Renal cortex interstitium (tissue), 11 donors: ENCODE measurements around the gene PRKAG2. TPM values are rescaled to one million over a fixed set of nuclear protein-coding genes. Genes with fewer than 3 reads are reported as not detected.

Experiments used
- DNase-seq, 11 donors: peaks; one replicate each; pipeline ENCODE4 v3.0.0-alpha.2; 2013; ENCODE audit warnings: low read depth in 9 of 11, low spot score in 4 of 11; ENCODE audit errors: extremely low read depth in 1 of 11
- polyA plus RNA-seq, 3 donors: library from polyadenylated mRNA; unstranded; fragments of 120-200 nt; gene quantifications; one replicate each; pipeline ENCODE4 v1.2.1, GENCODE V29; 2013; ENCODE audit not compliant: insufficient read length in 3 of 3

PRKAG2 gene
- polyA plus RNA-seq, 3 donors, result 25.8 to 59.8 (median 37.8) TPM

DNA sequence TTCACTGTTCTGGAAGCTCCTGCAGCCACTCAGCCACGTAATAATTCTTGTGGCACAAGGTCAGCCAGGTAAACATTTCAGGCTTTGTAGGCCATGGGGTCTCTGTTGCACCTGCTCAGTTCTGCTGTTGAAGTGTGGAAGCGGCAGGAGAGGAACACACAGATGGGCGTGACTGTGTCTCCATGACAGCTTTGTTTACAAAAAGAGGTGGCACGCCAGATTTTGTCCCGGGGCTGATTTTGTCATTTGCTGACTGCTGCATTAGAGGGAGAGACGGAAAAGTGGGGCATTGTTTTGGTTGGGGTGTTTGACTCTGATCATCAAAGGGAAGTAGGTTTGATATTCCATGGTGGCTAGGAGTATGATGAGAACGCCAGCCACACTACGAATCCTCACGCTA, 103.1 kb downstream of the PRKAG2 start:
- DNase-seq, result no peak

- no peak for DNase-seq
Measured at GRCh38 chr7:151770232-151770631, 106.7 kb downstream of the PRKAG2 start.

DNA sequence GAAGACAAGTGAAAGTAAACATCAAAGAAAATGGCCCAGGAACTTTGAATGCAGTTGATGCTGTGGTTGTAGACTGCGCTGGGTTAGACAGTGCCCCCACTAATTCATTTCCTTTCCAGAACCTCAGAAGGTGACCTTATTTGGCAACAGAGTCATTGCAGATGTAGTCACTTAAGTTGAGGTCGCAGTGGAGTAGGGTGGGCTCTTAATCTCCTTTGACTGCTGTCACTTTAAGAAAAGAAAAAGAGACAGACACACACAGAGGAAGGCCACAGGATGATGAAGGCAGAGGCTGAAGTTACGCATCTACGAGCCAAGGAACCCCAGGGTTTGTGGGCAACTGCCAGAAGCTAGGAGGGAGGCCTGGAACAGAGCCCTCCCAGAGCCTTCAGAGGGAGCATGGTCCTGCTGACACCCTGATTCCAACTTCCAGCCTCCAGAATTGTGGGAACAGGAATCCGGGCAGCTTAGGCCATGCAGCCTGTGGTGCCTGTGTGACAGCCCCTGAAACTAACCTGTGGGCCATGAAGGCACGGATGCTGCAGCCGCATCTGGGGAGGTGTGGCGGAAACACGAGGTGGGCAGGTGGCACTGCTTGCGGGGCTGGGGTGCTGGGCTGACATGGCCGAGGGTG, 107.6 kb downstream of the PRKAG2 start:
- DNase-seq, result no peak

- no peak for DNase-seq
Measured at GRCh38 chr7:151768805-151769187, 108.1 kb downstream of the PRKAG2 start.

GRCh38 chr7:151767557-151767956, 109.4 kb downstream of the PRKAG2 start:
- no peak for DNase-seq

DNA sequence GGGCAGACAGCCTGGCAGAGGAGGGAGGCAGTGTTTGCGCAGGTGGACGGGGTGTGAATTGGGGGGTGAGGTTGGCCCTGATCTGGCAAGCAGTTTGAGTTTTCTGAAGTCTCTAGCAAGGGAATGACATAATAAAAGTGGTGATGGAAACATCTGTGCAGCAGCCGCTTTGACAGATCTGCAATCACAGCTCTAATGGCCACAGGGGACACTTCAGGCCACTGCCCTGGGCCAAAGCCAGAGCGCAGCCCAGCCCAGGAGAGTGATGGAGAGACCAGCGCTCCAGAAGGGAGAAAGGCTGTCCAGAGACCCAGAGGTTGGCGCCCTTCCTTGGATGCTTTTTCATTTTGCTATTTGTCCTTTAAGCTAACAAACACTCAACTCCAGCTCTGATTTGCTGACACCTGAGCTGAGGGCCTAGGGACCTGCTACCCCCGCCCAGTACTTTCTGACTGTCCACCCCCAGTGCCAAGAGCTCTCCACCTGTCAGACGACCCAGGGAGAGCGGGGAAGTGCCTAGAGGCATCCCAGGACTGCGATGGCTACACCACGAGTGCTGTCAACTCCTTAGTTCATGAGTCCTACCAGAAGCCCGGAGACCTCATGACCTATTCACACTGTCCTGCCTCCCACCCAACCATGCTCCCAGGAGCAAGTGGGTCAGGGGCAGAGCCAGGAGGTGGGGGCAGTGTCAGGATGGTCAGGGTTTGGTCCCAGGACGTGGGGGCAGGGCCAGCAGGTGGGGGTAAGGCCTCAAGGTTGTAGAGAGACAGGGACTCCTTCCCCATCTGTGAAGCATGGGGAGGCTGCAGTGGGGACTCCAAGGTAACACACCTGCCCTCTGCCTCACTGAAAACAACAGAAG, 112.6 kb downstream of the PRKAG2 start:
- DNase-seq, result no peak

DNA sequence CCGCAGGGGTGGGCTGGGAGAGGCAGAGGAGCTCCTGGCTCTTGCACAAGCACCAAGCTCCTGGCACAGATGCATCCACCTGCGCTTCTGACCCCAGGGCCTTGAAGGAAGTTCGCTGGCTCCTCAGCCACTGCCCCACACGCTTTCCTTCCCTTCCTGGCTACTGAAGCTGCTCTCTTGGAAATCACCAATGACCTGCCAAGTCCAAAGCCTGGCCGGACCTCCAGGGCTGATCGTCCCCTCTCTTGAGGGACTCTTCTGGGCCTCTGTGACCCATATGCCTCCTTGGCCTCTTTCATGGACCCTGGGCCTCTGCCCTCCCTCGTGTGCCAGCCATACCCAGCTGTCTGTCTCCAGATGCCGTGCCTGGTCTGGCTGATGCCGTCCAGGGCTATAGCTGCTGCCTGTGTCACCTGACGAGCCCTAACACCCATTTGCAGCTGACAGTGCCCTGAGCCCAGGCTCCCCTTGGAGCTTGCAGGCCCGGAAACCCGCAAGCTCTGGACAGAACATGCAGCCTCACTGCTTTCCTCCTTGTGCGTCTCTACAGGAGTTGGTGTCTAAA, 113.4 kb downstream of the PRKAG2 start:
- DNase-seq, result no peak

GRCh38 chr7:151762583-151763245, 114.2 kb downstream of the PRKAG2 start:
- DNase-seq, result no peak

DNA sequence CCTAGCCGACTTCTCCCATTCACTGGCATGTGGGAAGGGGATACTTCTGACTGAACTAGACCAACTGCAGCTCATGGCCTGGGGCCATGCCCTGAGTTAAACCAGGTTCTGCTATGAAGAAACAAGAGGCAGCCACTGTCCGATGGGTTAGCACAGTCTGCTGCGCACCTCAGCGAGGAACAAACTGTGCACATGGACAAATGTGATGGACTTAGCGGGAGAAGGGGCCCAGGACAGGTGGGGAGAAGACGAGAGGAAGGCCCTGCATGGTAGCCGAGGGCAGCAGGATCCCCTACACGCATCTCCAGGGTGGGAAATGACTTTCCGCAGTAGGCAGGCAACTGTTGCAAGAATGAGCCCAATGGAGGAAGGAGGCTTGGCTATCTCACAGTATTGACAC, 115.0 kb downstream of the PRKAG2 start:
- DNase-seq, result no peak

- no peak for DNase-seq
Measured at GRCh38 chr7:151761231-151761630, 115.7 kb downstream of the PRKAG2 start.

DNA sequence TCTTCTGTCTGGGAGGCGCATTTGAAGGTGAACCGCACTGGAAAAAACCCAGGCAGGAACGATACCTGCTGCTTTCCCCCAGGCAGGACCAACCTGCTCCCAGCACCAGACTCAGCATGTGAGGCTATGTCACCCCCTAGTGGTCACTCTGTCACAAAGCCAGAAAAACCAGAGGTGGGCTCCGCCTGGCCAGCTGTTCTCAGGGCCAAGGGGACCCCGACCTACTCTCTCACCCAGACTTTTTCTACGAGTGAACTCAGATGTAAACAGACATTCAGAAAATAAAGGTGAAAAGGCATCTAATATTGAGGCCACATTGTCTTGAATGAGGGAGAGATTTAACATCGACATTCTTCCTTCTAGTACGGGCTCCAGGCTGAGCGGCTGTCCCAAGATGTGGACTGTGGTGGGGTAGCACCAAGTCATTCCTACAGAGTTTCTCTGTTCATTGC, 117.3 kb downstream of the PRKAG2 start:
- peak in 7 of 11 donors; percentile 61 to 72 (median 67) for DNase-seq

DNA sequence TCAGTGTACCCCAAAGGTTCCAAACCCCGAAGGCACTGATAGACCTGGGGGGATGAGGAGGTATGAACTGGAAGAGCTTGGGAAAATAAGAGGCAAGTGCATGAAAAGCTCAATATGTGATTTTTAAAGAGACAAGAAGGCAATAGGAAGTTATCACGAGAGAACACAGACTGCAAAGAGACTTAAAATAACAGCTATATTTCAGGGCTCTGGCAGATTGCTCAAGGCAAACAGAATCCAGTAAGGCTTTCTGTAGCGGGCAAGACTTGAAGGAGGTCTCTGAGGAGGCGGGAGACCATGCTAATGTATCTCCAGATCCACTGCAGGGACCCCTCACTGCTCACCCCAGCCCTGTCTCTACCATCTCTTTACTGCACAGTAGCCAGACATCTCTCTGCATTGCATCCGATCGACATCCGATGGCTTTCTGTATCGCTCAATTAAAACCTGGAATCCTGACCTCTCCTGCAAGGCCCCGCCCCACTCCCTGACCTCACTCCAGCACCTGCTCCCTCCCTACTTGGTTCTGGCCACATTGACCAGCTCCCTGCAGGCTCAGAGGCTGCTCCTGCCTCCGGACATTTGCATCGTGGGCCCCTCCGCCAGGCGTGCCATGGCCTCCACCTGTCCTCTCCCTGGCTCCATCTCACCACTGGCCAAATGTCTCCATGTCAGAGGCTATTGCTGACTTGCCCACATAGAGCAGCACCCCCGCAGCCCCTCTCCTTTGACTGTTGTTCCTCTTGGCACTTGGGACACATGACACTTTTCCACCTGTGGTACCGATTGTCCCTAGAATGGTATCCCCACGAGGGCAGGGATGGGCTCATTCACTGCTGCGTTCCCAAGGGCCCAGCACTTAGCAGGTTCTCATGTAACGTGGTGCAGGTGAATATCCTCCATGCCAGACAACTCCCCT, 118.0 kb downstream of the PRKAG2 start:
- no peak for DNase-seq

GRCh38 chr7:151757274-151757673, 119.6 kb downstream of the PRKAG2 start:
- no peak for DNase-seq

DNA sequence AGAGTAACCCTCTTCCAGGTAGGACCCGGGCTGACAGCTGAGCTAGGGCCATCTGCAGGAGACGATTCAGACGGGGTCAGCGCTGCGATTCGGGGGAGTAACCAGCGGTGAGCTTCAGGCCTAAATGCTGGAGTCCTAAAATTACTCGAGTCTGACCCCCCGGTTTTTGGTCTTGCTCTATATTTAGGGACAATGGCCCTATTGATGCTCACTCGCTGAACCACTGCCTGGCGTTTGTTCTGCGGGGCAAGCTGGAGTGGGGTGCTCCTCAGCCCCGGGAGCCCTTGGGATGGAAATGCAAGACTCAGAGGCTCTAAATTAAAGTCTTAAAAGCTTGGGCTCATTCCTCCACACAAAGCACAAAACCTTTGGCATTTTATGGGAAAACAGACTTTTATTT, 120.0 kb downstream of the PRKAG2 start:
- DNase-seq, result no peak

GRCh38 chr7:151756076-151756731, 120.7 kb downstream of the PRKAG2 start:
- no peak for DNase-seq

DNA sequence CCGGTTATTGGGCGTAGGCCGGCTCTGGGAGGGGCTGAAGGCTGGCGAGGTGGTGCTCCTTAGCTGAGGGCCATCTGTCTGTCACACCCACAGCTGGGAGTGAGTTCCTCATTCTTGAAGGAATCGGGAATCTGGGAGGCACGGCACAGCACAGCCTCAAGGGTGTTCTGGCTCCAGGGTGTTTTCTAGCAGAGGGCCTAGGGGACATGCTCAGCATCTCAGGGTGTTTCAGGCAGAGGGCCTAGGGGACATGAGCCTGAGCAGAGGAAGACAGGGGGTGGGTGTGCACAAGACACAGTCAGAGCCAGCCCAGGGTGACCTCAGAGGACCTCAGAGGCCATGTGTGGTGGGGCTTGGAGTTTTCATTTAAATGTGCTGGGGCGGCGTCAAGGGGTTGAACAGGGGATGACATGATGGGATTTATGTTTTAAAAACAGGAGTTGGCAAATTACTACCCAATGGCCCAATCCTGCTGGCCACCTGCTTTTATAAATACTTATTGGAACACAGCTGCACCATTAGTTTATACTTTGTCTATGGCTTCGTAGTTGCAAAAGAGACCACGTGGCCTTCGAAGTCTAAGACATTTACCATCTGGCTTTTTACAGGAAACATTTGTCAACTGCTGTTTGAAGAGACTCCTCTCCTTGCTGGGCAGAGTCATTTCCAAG, 121.6 kb downstream of the PRKAG2 start:
- DNase-seq, result peak in 2 of 11 donors; percentile 36 to 48

DNA sequence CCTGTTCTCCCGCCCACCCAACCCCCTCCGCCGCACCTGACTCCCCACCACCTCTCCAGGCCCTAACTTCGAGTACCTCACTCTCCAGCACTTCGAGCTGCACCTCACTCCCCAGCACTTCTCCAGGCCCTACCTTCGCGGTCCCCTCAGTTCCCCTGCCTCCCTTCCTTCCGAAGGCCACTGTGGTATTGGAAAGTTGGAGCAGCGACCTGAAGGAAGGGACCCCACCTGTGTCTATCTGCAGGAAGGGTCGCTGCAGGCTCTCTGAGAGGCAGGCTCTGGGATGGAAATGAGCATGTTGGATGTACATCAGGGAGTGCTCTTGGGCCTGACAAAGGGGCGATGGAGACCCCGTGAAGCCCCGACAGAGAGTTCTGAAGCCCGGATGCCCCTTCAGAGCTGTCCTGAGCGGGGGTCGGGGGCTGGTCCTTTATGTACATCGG, 122.2 kb downstream of the PRKAG2 start:
- no peak for DNase-seq
